ENCODE data around the gene SNRPD3.

Gene SNRPD3

GRCh38 chr22:24566899-24567511, 11.2 kb downstream of the SNRPD3 start:
- no peak for DNase-seq (ENCODE audit: low read depth in 2 of 3, low spot score in 2 of 3)

- DNase-seq (ENCODE audit: low read depth in 2 of 3, low spot score in 2 of 3): no peak
Measured at GRCh38 chr22:24567668-24568067, 11.9 kb downstream of the SNRPD3 start.

- no peak for DNase-seq (ENCODE audit: low read depth in 2 of 3, low spot score in 2 of 3)
Measured at GRCh38 chr22:24571266-24571665, 15.5 kb downstream of the SNRPD3 start.

- no peak for DNase-seq (ENCODE audit: low read depth in 2 of 3, low spot score in 2 of 3)
Measured at GRCh38 chr22:24576778-24577177, 21.0 kb downstream of the SNRPD3 start.

- no peak for DNase-seq (ENCODE audit: low read depth in 2 of 3, low spot score in 2 of 3)
Measured at GRCh38 chr22:24578355-24579257, 22.8 kb downstream of the SNRPD3 start.

GRCh38 chr22:24579258-24579601, 23.4 kb downstream of the SNRPD3 start:
- DNase-seq (ENCODE audit: low read depth in 2 of 3, low spot score in 2 of 3): no peak

- DNase-seq (ENCODE audit: low read depth in 2 of 3, low spot score in 2 of 3): no peak
Measured at GRCh38 chr22:24580276-24580675, 24.5 kb downstream of the SNRPD3 start.

- no peak for DNase-seq (ENCODE audit: low read depth in 2 of 3, low spot score in 2 of 3)
Measured at GRCh38 chr22:24582056-24582814, 26.4 kb downstream of the SNRPD3 start.

GRCh38 chr22:24583221-24584165, 27.7 kb downstream of the SNRPD3 start:
- no peak for DNase-seq (ENCODE audit: low read depth in 2 of 3, low spot score in 2 of 3)

GRCh38 chr22:24584166-24584790, 28.5 kb downstream of the SNRPD3 start:
- DNase-seq (ENCODE audit: low read depth in 2 of 3, low spot score in 2 of 3): no peak

GRCh38 chr22:24584871-24585411, 29.1 kb downstream of the SNRPD3 start:
- DNase-seq (ENCODE audit: low read depth in 2 of 3, low spot score in 2 of 3): no peak

- no peak for DNase-seq (ENCODE audit: low read depth in 2 of 3, low spot score in 2 of 3)
Measured at GRCh38 chr22:24585461-24585860, 29.7 kb downstream of the SNRPD3 start.

GRCh38 chr22:24585927-24586546, 30.2 kb downstream of the SNRPD3 start:
- no peak for DNase-seq (ENCODE audit: low read depth in 2 of 3, low spot score in 2 of 3)

- DNase-seq (ENCODE audit: low read depth in 2 of 3, low spot score in 2 of 3): no peak
Measured at GRCh38 chr22:24587251-24587650, 31.5 kb downstream of the SNRPD3 start.

GRCh38 chr22:24587948-24588347, 32.1 kb downstream of the SNRPD3 start:
- DNase-seq (ENCODE audit: low read depth in 2 of 3, low spot score in 2 of 3): no peak

- DNase-seq (ENCODE audit: low read depth in 2 of 3, low spot score in 2 of 3): no peak
Measured at GRCh38 chr22:24588381-24588756, 32.6 kb downstream of the SNRPD3 start.

GRCh38 chr22:24588757-24589481, 33.1 kb downstream of the SNRPD3 start:
- no peak for DNase-seq (ENCODE audit: low read depth in 2 of 3, low spot score in 2 of 3)

GRCh38 chr22:24589518-24590030, 33.8 kb downstream of the SNRPD3 start:
- no peak for DNase-seq (ENCODE audit: low read depth in 2 of 3, low spot score in 2 of 3)
